ENCODE results near the gene KCNK10.

KCNK10 gene

GRCh38 chr14:88323523-88324199, 592 bp upstream of the KCNK10 start:
- H3K4me3 ChIP-seq: peak overlapping the region; percentile 76
- H3K9me3 ChIP-seq: 0 out of 2 replicates have a peak, but pooled peaks cover 4% of the 10 kb centered on the region
- no peak for TF ChIP-seq Cebpa-rat (IDR thresholded peaks at IDR 0.05)
- peaks cover 8% of the 10 kb centered on the region; the same call in 1 of the 2 replicates for H4K20me1 ChIP-seq
- no peaks in the 10 kb centered on the region for H3K36me3 ChIP-seq
- peak overlapping the region; percentile 82 for H3K27ac ChIP-seq
- peaks cover 61% of the 10 kb centered on the region for H3K27me3 ChIP-seq
- H3K9ac ChIP-seq: peak overlapping the region; percentile 76
- H3K4me1 ChIP-seq: peaks cover 25% of the 10 kb centered on the region
- peak overlapping the region; percentile 96 for H3K4me2 ChIP-seq

GRCh38 chr14:88322504-88323085, 474 bp downstream of the KCNK10 start:
- peak overlapping the region; percentile 76 for H3K4me3 ChIP-seq

GRCh38 chr14:88321692-88322503, 1.2 kb downstream of the KCNK10 start:
- Histone ChIP-seq H3K27me3 (peaks cover 48% of the 10 kb centered on the region), H3K4me1 (peaks cover 25% of the 10 kb centered on the region), H3K4me3 (peak overlapping the region; percentile 76), H3K9ac (no peak overlapping the region), H3K9me3 (no peaks in the 10 kb centered on the region), H3K27ac (no peak overlapping the region), H4K20me1 (peaks cover 8% of the 10 kb centered on the region; the same call in 1 of the 2 replicates), H3K4me2 (peak overlapping the region; percentile 96), H3K36me3 (no peaks in the 10 kb centered on the region)
- no peak for TF ChIP-seq Cebpa-rat (IDR thresholded peaks at IDR 0.05)

More at GRCh38 chr14:88322504-88323085, 474 bp downstream of the KCNK10 start:
- Histone ChIP-seq H3K4me2 (peak overlapping the region; percentile 96), H3K27me3 (peaks cover 55% of the 10 kb centered on the region), H3K36me3 (no peaks in the 10 kb centered on the region), H3K4me1 (peaks cover 25% of the 10 kb centered on the region), H3K9ac (peak overlapping the region; percentile 76), H4K20me1 (peaks cover 8% of the 10 kb centered on the region; the same call in 1 of the 2 replicates), H3K9me3 (no peaks in the 10 kb centered on the region), H3K27ac (0 out of 2 replicates have a peak overlapping the region, but pooled peaks have one; percentile 82)
- no peak for TF ChIP-seq Cebpa-rat (IDR thresholded peaks at IDR 0.05)

- Histone ChIP-seq H3K9me3 (peaks cover 7% of the 10 kb centered on the region; the same call in 1 of the 2 replicates), H3K36me3 (no peaks in the 10 kb centered on the region), H3K27ac (no peak overlapping the region), H3K4me2 (no peak overlapping the region), H4K20me1 (peaks cover 8% of the 10 kb centered on the region; the same call in 1 of the 2 replicates), H3K9ac (no peak overlapping the region), H3K4me1 (peaks cover 14% of the 10 kb centered on the region), H3K27me3 (peaks cover 18% of the 10 kb centered on the region), H3K4me3 (no peak overlapping the region)
- no peak for TF ChIP-seq Cebpa-rat (IDR thresholded peaks at IDR 0.05)
Measured at GRCh38 chr14:88318406-88318805, 4.7 kb downstream of the KCNK10 start.

GRCh38 chr14:88316521-88316920, 6.5 kb downstream of the KCNK10 start:
- Histone ChIP-seq H3K9ac (no peak overlapping the region), H4K20me1 (peaks cover 5% of the 10 kb centered on the region; the same call in 1 of the 2 replicates), H3K4me1 (no peaks in the 10 kb centered on the region), H3K4me2 (no peak overlapping the region), H3K27ac (no peak overlapping the region), H3K36me3 (no peaks in the 10 kb centered on the region), H3K27me3 (peaks cover under 1% of the 10 kb centered on the region; the same call in 1 of the 2 replicates), H3K4me3 (no peak overlapping the region), H3K9me3 (peaks cover 8% of the 10 kb centered on the region; the same call in 1 of the 2 replicates)
- TF ChIP-seq Cebpa-rat (IDR thresholded peaks at IDR 0.05): no peak

- Histone ChIP-seq H3K9ac (no peak overlapping the region), H3K4me3 (no peak overlapping the region), H3K27ac (no peak overlapping the region), H3K4me1 (no peaks in the 10 kb centered on the region), H4K20me1 (no peaks in the 10 kb centered on the region; the same call in 1 of the 2 replicates), H3K9me3 (peaks cover 8% of the 10 kb centered on the region; the same call in 1 of the 2 replicates), H3K36me3 (no peaks in the 10 kb centered on the region), H3K27me3 (no peaks in the 10 kb centered on the region), H3K4me2 (no peak overlapping the region)
- no peak for TF ChIP-seq Cebpa-rat (IDR thresholded peaks at IDR 0.05)
Measured at GRCh38 chr14:88312257-88312656, 10.8 kb downstream of the KCNK10 start.

- H3K4me3 ChIP-seq: no peak overlapping the region
- no peaks in the 10 kb centered on the region for H3K4me1 ChIP-seq
- no peak overlapping the region for H3K27ac ChIP-seq
- no peak overlapping the region for H3K9ac ChIP-seq
- H3K36me3 ChIP-seq: no peaks in the 10 kb centered on the region
- TF ChIP-seq Cebpa-rat (IDR thresholded peaks at IDR 0.05): no peak
- H3K4me2 ChIP-seq: no peak overlapping the region
- peaks cover 8% of the 10 kb centered on the region; the same call in 1 of the 2 replicates for H3K9me3 ChIP-seq
- no peaks in the 10 kb centered on the region; the same call in 1 of the 2 replicates for H4K20me1 ChIP-seq
- no peaks in the 10 kb centered on the region for H3K27me3 ChIP-seq
Measured at GRCh38 chr14:88311780-88312179, 11.3 kb downstream of the KCNK10 start.

GRCh38 chr14:88310449-88310848, 12.6 kb downstream of the KCNK10 start:
- Histone ChIP-seq H3K9me3 (peaks cover 8% of the 10 kb centered on the region; the same call in 1 of the 2 replicates), H3K27me3 (no peaks in the 10 kb centered on the region), H3K4me2 (no peak overlapping the region), H3K27ac (no peak overlapping the region), H4K20me1 (no peaks in the 10 kb centered on the region; the same call in 1 of the 2 replicates), H3K4me3 (no peak overlapping the region), H3K36me3 (no peaks in the 10 kb centered on the region), H3K4me1 (no peaks in the 10 kb centered on the region), H3K9ac (no peak overlapping the region)
- no peak for TF ChIP-seq Cebpa-rat (IDR thresholded peaks at IDR 0.05)

GRCh38 chr14:88310021-88310420, 13.0 kb downstream of the KCNK10 start:
- Histone ChIP-seq H3K27me3 (no peaks in the 10 kb centered on the region), H3K36me3 (no peaks in the 10 kb centered on the region), H4K20me1 (no peaks in the 10 kb centered on the region; the same call in 1 of the 2 replicates), H3K4me1 (no peaks in the 10 kb centered on the region), H3K4me3 (no peak overlapping the region), H3K4me2 (no peak overlapping the region), H3K9me3 (peaks cover 8% of the 10 kb centered on the region; the same call in 1 of the 2 replicates), H3K9ac (no peak overlapping the region), H3K27ac (no peak overlapping the region)
- TF ChIP-seq Cebpa-rat (IDR thresholded peaks at IDR 0.05): no peak
